GM21529 (cell line): Measurements from ENCODE around the gene RAB19.
"Not testable (repeated sequence)": the region's sequence is repeated elsewhere in the genome, so short reads cannot be mapped to it uniquely, and the experiment has no call there.

Experiments
- ATAC-seq: cut with Tn5 transposase; IDR thresholded peaks from one replicate; pipeline ENCODE4 v1.9.1; 2021; ENCODE audit not compliant: unreplicated experiment

Gene RAB19

DNA sequence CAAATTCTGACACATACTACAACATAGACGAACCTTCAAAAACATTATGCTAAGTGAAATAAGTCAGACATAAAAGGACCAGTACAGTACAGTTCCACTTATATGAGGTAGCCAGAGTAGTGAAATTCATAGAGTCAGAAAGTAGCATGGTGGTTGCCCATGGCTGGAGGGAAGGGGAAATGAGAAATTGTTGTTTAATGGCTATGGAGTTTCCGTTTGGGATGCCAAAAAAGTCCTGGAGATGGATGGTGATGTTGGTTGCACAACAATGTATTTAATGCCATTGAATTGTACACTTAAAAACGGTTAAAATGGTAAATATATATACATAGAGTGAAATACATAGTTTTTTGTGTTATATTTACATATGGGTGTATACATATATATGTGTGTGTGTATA, 3.5 kb upstream of the RAB19 start:
- ATAC-seq = no peak

DNA sequence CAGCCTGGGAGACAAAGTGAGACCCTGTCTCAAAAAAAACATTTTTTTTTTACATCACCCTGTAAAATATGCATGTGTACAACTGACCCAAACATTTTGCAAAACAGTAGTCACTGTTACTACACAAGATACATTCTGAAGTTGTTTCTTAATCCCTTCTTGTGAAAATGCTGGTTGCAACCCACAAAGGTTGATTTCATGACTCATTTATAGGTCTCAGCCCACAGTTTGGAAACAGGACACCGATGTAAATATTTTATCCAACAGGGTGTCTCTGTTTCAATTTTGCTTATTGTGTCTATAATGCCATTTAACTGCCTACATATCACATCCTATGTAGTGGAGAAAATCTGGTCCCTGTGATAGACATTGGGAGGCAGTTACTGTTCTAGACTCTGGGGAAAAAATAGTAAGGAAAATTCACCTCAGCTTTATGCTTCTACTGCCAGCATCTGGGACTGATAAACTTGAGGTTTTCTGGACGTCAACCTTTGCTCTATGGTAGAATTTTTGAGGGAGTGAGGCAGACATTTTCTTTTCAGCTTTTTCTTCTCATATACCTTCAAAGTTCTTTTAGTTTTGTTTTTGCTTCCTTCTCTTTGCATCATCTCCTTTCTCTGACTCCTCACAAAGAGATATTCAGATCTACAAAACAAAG, 1.6 kb upstream of the RAB19 start:
- no peak for ATAC-seq

DNA sequence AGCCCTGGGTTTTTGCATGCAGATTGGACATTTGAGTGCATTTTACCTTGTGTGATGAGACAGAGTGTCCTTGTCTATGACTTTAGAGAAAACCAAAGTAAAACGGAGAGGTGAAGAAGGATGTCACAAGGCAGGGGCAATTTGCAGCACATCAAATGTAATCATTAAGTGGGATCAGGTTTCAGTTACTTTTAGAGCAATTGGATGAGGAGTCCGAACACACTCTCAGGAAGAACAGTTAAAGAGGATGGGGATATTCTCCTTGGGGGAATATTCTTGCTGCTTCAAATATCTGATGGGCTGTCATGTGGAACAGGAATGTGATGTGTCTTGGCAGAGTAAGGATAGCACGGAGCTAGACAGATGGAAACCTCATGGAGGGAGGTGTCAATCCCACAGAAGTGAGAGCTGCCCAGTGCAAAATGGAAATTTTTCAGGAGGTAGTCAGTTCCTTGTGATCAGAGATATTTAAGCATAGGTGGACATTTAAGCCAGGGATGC, 757 bp downstream of the RAB19 start:
- no peak for ATAC-seq

DNA sequence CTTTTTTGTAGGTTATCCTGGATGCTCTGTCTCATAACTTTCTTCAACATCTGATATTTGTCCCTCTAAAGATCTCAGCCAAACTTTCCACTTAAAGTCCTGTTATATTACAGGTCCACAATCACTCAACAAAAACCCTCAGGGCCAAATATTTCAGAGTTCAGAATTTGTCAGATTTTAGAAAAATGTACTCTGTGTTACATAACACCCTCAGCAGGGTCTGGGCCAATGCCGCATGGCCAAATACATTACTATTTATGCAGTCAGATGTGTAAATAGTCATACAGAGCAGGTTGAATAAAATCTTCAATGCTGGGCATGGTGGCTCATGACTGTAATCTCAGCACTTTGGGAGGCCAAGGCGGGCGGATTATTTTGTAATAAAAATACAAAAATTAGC, 11.5 kb downstream of the RAB19 start:
- ATAC-seq = no peak

DNA sequence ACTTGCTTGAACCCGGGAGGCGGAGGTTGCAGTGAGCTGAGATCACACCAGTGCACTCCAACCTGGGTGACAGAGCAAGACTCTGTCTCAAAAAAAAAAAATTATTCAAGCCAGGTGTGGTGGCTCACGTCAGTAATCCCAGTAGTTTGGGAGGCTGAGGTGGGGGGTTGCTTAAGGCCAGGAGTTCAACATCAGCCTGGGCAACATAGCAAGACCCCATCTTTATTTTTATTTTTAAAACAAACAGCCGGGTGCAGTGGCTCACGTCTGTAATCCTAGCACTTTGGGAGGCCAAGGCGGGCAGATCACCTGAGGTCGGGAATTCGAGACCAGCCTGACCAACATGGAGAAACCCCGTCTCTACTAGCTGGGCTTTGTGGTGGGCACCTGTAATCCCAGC, 12.0 kb downstream of the RAB19 start:
- ATAC-seq = not testable (repeated sequence)

DNA sequence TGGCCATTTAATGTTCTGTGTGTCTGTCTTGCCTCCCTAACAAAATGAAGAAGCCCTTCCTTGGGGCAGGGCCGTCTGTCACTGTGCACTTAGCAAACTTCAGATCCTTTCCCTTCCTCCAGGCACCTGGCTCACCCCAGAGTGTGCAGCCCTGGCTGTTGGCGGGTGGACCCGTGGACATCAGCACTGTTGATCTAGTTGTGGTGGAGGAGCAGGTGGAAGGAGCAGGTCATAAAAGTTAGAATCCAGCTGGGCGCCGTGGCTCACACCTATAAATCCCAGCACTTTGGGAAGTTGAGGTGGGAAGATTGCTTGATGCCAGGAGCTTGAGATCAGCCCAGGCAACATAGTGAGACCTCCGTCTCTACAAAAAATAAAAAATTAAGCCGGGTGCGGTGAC, 12.7 kb downstream of the RAB19 start:
- no peak for ATAC-seq

DNA sequence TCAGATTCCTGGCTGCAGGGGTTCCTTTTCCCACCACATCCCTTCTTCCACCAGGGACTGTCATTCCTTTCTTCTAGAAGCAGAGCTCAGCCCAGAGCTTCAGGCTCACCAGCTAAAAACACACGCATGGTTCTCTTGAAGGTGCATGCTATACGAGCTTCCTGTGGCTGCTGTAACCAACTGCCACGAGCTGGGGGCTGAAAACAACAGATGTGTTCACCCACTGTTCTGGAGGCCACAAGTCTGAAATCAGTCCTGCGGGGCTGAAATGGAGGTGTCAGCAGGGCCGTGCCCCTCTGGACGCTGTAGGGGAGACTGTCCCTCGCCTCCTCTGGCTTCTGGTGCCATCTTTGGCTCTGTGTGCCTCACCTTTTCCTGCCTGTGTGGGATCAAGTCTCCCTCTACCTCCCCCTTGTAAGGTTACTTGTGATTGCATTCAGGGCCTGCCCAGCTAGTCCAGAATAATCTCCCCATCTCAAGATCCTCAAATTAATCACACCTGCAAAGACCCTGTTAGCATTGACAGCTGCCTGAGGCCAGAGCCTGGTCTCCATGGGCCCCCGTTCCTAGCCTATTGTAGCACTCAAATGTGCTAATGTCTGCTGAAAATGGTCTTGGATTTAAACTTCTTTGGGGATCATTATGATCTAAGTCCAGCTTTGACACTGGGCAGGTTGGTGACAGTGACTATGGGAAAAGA, 13.7 kb downstream of the RAB19 start:
- ATAC-seq = no peak

DNA sequence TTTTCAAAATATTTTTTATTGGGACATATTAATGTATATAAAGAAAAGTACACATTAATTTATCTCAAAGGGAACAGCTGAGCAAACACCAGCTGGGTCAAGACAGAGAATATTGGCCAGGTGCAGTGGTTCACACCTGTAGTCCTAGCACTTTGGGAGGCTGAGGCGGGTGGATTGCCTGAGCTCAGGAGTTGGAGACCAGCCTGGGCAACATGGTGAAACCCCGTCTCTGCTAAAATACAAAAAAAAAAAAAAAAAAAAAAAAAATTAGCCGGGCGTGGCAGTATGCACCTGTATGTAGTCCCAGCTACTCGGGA, 14.3 kb downstream of the RAB19 start:
- not testable (repeated sequence) for ATAC-seq

DNA sequence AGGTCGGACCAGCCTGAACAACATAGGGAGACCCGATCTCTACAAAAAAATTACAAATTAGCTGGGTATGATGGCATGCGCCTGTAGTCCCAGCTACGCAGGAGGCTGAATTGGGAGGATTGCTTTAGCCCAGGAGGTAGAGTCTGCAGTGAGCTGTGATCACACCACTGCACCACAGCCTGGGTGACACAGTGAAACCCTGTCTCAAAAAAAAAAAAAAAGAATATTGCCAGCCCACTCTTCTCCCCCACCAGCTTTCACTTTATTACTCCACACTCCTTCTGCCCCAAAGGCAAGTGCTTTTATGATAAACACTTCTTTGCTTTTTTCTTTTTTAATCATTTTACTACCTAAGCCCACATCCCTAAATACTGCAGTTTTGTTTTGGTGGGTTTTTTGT, 14.8 kb downstream of the RAB19 start:
- ATAC-seq = no peak

DNA sequence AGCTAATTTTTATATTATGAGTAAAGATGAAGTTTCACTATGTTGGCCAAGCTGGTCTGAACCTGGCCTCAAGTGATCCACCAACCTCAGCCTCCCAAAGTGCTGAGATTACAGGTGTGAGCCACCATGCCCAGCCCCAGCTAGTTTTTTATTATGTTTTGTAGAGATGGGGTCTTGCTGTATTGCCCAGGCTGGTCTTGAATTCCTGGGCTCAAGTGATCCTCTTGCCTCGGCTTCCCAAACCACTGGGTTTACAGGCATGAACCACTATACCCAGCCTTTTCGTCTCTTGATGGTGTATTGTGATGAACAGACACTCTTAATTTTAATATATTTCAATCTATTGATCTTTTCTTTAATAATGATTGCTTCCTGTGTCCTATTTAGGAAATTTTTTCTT, 17.7 kb downstream of the RAB19 start:
- ATAC-seq = no peak

DNA sequence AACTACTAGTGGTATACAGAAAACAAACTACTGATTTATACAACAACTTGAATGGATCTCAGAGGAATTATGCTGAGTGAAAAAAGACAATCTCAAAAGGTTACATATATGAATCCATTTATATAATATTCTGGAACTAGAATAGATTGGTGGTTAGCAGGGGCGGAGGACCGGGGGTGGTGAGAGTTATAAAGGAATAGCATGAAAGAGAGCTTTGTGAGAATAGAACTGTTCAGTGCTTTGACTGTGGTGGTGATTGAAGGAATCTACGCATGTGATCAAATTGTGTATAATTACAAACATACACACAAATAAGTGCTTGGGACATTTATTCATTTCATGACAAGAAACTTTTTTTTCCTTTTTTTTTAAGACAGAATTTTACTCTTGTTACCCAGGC, 19.6 kb downstream of the RAB19 start:
- no peak for ATAC-seq

DNA sequence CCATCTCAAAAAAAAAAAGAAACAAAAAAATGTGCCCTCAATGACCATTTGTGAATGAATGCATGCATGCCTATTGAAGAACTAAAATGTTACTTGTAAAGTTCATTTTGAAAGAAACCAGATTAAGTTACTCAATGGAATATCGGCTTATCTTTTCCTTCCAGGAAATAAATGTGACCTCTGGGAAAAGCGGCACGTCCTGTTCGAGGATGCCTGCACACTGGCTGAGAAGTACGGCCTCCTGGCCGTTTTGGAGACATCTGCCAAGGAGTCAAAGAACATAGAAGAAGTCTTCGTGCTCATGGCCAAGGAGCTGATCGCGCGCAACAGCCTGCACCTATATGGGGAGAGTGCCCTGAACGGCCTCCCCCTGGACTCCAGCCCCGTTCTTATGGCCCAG, 21.9 kb downstream of the RAB19 start:
- no peak for ATAC-seq

DNA sequence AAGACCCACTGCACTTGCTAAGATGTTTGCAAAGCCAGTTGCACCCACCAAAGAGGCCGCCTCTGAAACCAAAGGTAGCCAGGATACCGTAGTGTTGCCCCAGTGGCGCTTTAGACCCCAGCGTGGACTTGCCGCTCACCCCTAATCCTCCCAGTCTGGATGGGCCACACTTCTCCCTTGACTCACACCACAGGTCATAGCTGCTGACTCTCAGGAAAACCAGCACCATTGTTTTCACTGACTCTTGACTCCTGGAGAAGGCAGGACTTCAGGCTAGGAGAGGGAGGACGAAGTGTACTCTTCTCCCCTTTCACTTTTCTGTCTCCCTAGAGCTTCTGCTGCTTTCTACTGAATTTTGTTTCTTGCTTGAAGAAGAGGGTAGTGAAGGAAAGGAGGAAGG, 22.3 kb downstream of the RAB19 start:
- ATAC-seq = no peak

DNA sequence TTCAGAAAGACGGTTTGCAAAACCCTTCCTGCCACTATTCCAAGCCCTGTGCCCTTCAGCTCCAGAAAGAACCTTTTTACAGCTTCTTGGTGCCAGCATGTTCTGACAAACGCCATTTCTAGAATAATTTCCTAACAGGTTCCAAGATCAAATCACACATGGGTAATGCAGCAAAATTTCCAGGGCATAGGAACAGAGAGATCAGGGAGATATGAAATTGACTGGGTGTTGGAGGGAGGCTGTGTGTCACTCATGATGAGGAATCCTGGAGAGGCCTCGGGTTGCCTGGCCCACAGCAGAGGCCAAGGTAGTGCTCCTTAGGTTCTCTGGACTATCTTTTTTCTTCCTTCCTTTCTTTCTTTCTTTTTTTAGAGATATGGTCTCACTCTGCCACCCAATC, 29.5 kb downstream of the RAB19 start:
- no peak for ATAC-seq

DNA sequence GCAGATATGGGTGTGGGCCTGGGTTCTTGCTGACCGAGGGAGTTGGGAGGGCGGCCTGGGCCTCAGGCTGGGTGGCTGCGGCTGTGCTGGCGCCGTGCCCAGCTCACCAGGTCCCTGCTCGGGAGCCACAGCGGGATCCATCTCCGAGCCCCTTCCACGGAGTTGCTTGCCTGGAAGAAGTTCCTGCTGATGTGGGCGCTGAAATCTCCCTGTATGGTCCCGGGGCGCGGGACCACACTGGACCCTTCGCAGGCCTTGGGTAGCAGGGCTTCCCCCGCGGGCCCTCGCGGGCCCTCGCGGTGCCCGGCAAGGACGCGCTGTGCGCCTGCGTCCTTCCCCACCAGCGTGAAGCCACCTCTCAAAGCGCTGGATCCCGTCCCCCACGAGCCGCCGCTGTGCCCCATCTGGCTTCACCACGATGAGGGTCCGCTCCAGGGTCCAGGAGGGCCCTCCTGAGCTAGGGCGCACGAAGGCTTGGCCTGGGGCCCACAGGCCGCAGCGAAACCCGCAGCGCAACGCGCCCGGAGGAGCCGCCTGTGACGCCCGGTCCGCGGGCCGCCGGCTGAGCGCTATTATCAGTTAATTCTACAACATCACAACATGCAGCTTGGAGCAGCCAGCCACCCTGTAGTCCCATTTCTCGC, 31.5 kb downstream of the RAB19 start:
- ATAC-seq = no peak

DNA sequence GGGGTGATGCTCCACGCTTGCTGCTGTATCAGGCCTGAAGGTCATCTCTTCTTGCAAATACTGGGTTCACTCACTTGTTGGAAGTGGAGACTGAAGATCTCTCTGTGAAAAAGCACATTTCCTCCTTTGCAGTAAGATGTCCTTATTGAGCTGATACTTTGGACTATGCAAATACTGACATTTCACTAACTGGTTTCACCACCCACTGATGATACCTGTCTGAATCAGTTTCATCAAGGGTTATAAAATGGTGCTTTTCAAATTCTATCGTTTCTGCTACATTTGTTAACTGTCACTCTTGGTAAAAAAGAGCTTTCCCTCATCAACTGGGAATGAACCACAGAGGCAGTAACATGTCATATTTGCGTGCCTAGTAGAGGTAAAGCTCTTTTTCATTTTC, 35.5 kb downstream of the RAB19 start:
- ATAC-seq = no peak

DNA sequence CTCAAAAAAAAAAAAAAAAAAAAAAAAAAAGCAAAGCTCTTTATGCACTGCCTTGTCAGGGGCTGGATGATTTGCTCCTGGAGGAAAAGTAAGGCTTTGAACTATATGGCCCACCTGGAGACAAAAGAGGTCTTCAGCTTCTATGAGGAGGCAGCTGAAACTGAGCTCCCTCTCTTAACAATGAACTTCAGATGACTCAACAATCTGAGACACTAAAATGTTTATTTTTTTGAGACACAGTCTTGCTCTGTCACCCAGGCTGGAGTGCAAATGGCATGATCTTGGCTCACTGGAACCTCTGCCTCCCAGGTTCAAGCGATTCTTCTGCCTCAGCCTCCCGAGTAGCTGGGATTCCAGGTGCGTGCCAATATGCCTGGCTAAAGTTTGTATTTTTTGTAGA, 36.7 kb downstream of the RAB19 start:
- no peak for ATAC-seq

DNA sequence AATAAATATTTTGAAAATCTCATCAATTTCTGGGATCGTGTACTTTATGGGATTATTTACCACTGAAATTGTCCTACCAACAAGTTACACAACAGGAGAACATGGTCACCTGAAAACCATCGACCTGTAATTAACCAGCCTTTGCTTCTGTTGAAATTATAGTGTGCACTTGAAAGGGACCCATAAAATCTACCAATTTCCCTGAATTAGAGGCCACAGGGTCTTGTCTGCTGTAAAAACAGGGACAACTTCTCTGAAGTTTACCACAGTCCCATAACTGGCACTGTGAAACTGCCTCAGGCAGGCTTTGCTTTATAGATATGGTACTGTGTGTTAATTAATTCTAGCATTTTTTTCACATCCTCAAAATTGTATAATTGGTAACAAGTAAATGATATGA, 37.7 kb downstream of the RAB19 start:
- ATAC-seq = no peak

DNA sequence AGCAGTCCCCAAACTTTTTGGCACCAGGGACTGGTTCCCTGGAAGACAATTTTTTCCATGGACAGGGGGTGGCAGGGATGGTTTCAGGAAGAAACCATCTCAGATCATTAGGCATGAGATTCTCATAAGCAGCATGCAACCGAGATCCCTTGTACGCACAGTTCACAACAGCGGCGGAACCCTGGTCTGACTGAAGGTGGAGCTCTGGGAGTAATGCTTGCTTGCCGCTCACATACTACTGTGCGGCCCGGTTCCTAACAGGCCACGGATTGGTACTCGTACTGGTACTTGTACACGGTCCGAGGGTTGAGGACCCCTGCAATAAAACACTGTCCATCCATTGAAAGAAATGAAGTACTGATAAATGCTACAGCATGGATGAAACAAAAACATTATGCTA, 42.6 kb downstream of the RAB19 start:
- ATAC-seq = no peak

DNA sequence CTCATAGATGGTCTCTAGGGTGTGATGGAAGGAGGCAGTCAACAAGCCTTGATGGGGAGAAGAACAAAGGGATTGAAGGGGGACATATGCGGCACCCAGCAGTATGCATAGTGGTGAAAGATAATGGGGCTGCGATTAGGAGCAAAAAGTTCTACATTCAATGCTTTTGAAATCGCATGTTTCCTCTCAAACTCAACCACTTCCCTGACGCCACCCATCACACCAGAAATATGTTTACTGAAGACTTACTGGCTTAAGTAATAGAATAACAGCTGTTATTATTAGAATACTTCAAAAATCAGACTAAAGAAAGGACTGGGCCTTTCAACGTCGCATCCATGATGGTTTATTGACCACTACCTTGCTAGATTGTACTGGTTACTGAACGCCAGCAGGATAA, 44.0 kb downstream of the RAB19 start:
- no peak for ATAC-seq

DNA sequence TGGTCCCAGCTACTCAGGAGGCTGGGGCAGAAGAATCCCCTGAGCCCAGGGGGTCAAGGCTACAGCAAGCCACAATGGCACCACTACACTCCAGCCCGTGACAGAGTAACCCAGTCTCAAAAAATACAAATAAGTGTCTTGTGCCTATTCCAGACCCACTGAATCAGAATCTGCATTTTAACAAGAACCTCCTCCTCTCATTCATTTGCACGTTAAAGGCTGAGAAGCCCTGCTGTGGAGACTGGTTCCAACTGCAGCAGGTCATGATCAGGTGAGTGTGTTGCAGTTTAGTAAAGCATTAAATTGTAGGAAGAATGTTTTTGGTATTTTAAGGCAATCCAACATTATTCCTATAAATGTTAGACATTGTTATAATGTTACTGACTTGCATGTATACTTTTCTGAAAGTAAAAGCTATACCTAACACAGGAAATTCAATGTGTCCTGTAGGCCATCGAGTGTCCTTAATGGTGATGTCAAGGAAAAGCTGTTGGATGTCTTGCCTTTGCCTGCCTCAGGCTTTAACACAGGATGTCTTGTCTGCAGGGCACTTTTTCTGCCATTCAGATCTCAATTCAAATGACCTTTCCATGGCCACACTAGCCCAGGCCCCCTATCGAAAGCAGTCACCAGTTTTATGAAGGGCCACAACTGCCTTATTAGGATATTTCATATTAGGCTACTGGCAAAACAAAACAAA, 45.1 kb downstream of the RAB19 start:
- ATAC-seq = no peak

DNA sequence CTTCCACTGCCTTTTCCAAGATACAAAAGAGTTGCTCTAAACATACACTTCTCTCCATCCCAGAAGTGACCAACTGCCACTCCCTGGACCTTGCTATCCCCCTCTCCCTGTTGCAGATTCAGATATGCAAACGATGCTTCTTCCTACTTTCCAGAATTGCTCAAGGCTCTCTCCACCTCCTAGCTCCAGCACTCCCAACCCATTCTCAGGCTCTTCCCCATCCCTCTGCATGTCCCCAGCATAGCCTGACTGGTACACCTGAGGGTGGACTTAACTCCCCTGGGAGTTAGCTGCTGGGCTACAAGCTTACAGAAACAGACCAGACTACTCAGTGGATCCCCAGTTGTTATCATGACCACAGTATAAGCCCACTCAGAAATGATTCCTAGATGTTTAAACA, 47.9 kb downstream of the RAB19 start:
- no peak for ATAC-seq
